GM21619 (cell line): ENCODE measurements around the gene GH1.
A peak's percentile ranks its signal among the peaks of the same experiment; 100 is the strongest.

Source experiments
- ATAC-seq: cut with Tn5 transposase; IDR thresholded peaks from one replicate; pipeline ENCODE4 v1.9.1; 2021; ENCODE audit not compliant: unreplicated experiment

GH1 gene

GRCh38 chr17:63945784-63946439, 27.3 kb upstream of the GH1 start:
- peak; percentile 4 for ATAC-seq

- ATAC-seq = no peak
These were observed 26.3 kb upstream of the GH1 start for GRCh38 chr17:63944736-63945499.

GRCh38 chr17:63943745-63944144, 25.1 kb upstream of the GH1 start:
- no peak for ATAC-seq

GRCh38 chr17:63942309-63942985, 23.8 kb upstream of the GH1 start:
- ATAC-seq = no peak

- no peak for ATAC-seq
These were observed 23.1 kb upstream of the GH1 start for GRCh38 chr17:63941751-63942150.

- ATAC-seq = no peak
These were observed 22.5 kb upstream of the GH1 start for GRCh38 chr17:63941162-63941561.

GRCh38 chr17:63940584-63940983, 21.9 kb upstream of the GH1 start:
- no peak for ATAC-seq

- no peak for ATAC-seq
These were observed 21.2 kb upstream of the GH1 start for GRCh38 chr17:63939884-63940283.

GRCh38 chr17:63939401-63939800, 20.8 kb upstream of the GH1 start:
- ATAC-seq = no peak

- no peak for ATAC-seq
These were observed 19.3 kb upstream of the GH1 start for GRCh38 chr17:63937920-63938319.

- ATAC-seq = no peak
These were observed 18.7 kb upstream of the GH1 start for GRCh38 chr17:63937319-63937718.

- no peak for ATAC-seq
These were observed 15.8 kb upstream of the GH1 start for GRCh38 chr17:63934183-63935112.

- ATAC-seq = no peak
These were observed 15.0 kb upstream of the GH1 start for GRCh38 chr17:63933598-63933997.

- peak; percentile 21 for ATAC-seq
These were observed 14.1 kb upstream of the GH1 start for GRCh38 chr17:63932721-63933120.

- peak; percentile 82 for ATAC-seq
These were observed 13.4 kb upstream of the GH1 start, which contains the start of gene CD79B for GRCh38 chr17:63931981-63932561. TSS of gene CD79B (minus strand) at chr17:63932331. CDS start at chr17:63932261, 70 bp downstream.

- no peak for ATAC-seq
These were observed 12.4 kb upstream of the GH1 start for GRCh38 chr17:63930951-63931575.

- ATAC-seq = no peak
These were observed 11.5 kb upstream of the GH1 start for GRCh38 chr17:63929860-63930766.

- no peak for ATAC-seq
These were observed 10.5 kb upstream of the GH1 start for GRCh38 chr17:63928966-63929695.
